Astrocyte (in vitro differentiated cells and primary cell): ENCODE measurements around the gene KCNE1. TPM values are rescaled to one million over a fixed set of nuclear protein-coding genes. Genes with fewer than 3 reads are reported as not detected.

Experiments used
- DNase-seq: peaks from one replicate; pipeline ENCODE4 v3.0.0-alpha.2; 2010; ENCODE audit warnings: low read depth
- FAIRE-seq: peaks from 2 replicates; lab custom pipeline; 2011; peaks lifted over from hg19 to GRCh38; lab: Jason Lieb, UNC
- H2AFZ ChIP-seq: 2 replicates; pipeline ENCODE4 v1.6.0; 2012; ENCODE audit warnings: low read depth, low read length, inconsistent platforms
- H3K27ac ChIP-seq: 2 replicates; pipeline ENCODE4 v1.5.1; 2011; ENCODE audit warnings: low read depth, low read length, inconsistent platforms
- H3K27me3 ChIP-seq: 2 replicates; pipeline ENCODE4 v1.6.0; 2011; ENCODE audit warnings: low read length, inconsistent platforms; ENCODE audit not compliant: insufficient read depth
- H3K36me3 ChIP-seq: 2 replicates; pipeline ENCODE4 v1.5.1; 2011; ENCODE audit warnings: low read length, inconsistent platforms; ENCODE audit not compliant: insufficient read depth
- H3K4me1 ChIP-seq: 2 replicates; pipeline ENCODE4 v1.5.1; 2011; ENCODE audit warnings: low read length, inconsistent platforms; ENCODE audit not compliant: insufficient read depth
- H3K4me2 ChIP-seq: 2 replicates; pipeline ENCODE4 v1.6.0; 2012; ENCODE audit warnings: low read length, inconsistent platforms
- H3K4me3 ChIP-seq: 2 replicates; pipeline ENCODE4 v1.5.1; 2011; ENCODE audit warnings: low read depth, mild to moderate bottlenecking, low read length, inconsistent platforms; ENCODE audit not compliant: insufficient read depth
- H3K79me2 ChIP-seq: 2 replicates; pipeline ENCODE4 v1.6.0; 2012; ENCODE audit warnings: mild to moderate bottlenecking, low read length, inconsistent platforms; ENCODE audit not compliant: insufficient read depth
- H3K9ac ChIP-seq: 2 replicates; pipeline ENCODE4 v1.6.0; 2012; ENCODE audit warnings: mild to moderate bottlenecking, low read length, inconsistent platforms
- H3K9me3 ChIP-seq: 2 replicates; pipeline ENCODE4 v1.5.1; 2012; ENCODE audit warnings: low read depth, mild to moderate bottlenecking, low read length, inconsistent platforms; ENCODE audit not compliant: insufficient read depth
- H4K20me1 ChIP-seq: 2 replicates; pipeline ENCODE4 v1.6.0; 2012; ENCODE audit warnings: low read length, inconsistent platforms; ENCODE audit not compliant: insufficient read depth
- H3K27ac Mint-ChIP-seq: one replicate; pipeline ENCODE4 v1.8.0; 2021; ENCODE audit warnings: mild to moderate bottlenecking, mixed read lengths; ENCODE audit not compliant: unreplicated experiment
- H3K27me3 Mint-ChIP-seq: one replicate; pipeline ENCODE4 v1.8.0; 2021; ENCODE audit warnings: low read depth, mixed read lengths; ENCODE audit not compliant: unreplicated experiment
- H3K36me3 Mint-ChIP-seq: one replicate; pipeline ENCODE4 v1.8.0; 2021; ENCODE audit warnings: low read depth, mixed read lengths; ENCODE audit not compliant: unreplicated experiment
- H3K4me1 Mint-ChIP-seq: one replicate; pipeline ENCODE4 v1.8.0; 2021; ENCODE audit warnings: low read depth, mixed read lengths; ENCODE audit not compliant: unreplicated experiment
- H3K4me3 Mint-ChIP-seq: one replicate; pipeline ENCODE4 v1.8.0; 2021; ENCODE audit warnings: mild to moderate bottlenecking, moderate library complexity, mixed read lengths; ENCODE audit not compliant: unreplicated experiment
- H3K9me3 Mint-ChIP-seq: one replicate; pipeline ENCODE4 v1.8.0; 2021; ENCODE audit warnings: mild to moderate bottlenecking, mixed read lengths; ENCODE audit not compliant: unreplicated experiment
- CTCF ChIP-seq: IDR thresholded peaks from 2 replicates; pipeline ENCODE4 v1.5.1; 2011; ENCODE audit warnings: low read depth, mild to moderate bottlenecking, inconsistent platforms, low read length, moderate library complexity; ENCODE audit not compliant: insufficient read depth
- EZH2 ChIP-seq: IDR thresholded peaks from 2 replicates; pipeline ENCODE4 v1.6.1; 2012; ENCODE audit warnings: mild to moderate bottlenecking, low read length, inconsistent platforms; ENCODE audit not compliant: insufficient read depth
- total RNA-seq: library from RNA; stranded (reverse); gene quantifications from 2 replicates; pipeline ENCODE4 v1.2.1, GENCODE V29; 2021

Gene KCNE1
- total RNA-seq, 1 donor from 2014 or later: 0.73 TPM

- no peak overlapping the region for H3K27ac ChIP-seq
- no peak overlapping the region for H3K4me3 Mint-ChIP-seq
- H3K27me3 Mint-ChIP-seq: no peaks in the 10 kb centered on the region
- H3K4me1 Mint-ChIP-seq: peaks cover 40% of the 10 kb centered on the region
- no peaks in the 10 kb centered on the region for H3K9me3 ChIP-seq
- no peak overlapping the region for H2AFZ ChIP-seq
- no peak overlapping the region for H3K27ac Mint-ChIP-seq
- H3K4me3 ChIP-seq: no peak overlapping the region
- H4K20me1 ChIP-seq: no peaks in the 10 kb centered on the region
- DNase-seq (no peak), FAIRE-seq (no peak)
- H3K9me3 Mint-ChIP-seq: peaks cover 3% of the 10 kb centered on the region
- peaks cover 19% of the 10 kb centered on the region for H3K4me1 ChIP-seq
- H3K9ac ChIP-seq: no peak overlapping the region
- H3K36me3 ChIP-seq: no peaks in the 10 kb centered on the region
- H3K27me3 ChIP-seq: no peaks in the 10 kb centered on the region
- no peak overlapping the region for H3K4me2 ChIP-seq
- no peaks in the 10 kb centered on the region for H3K79me2 ChIP-seq
- TF ChIP-seq CTCF (no peak), EZH2 (no peak)
- peaks cover 13% of the 10 kb centered on the region for H3K36me3 Mint-ChIP-seq
Measured at GRCh38 chr21:34543017-34543416, 31.0 kb upstream of the KCNE1 start.

- Histone ChIP-seq H2AFZ (no peak overlapping the region), H3K79me2 (no peaks in the 10 kb centered on the region), H3K9ac (no peak overlapping the region), H3K4me2 (no peak overlapping the region), H3K27ac (no peak overlapping the region), H3K27me3 (no peaks in the 10 kb centered on the region), H3K4me1 (peaks cover 29% of the 10 kb centered on the region), H3K36me3 (no peaks in the 10 kb centered on the region), H3K9me3 (no peaks in the 10 kb centered on the region), H4K20me1 (no peaks in the 10 kb centered on the region), H3K4me3 (no peak overlapping the region)
- H3K4me3 Mint-ChIP-seq: no peak overlapping the region
- H3K9me3 Mint-ChIP-seq: peaks cover 3% of the 10 kb centered on the region
- TF ChIP-seq EZH2: no peak
- no peak for TF ChIP-seq CTCF
- no peak overlapping the region for H3K27ac Mint-ChIP-seq
- no peaks in the 10 kb centered on the region for H3K27me3 Mint-ChIP-seq
- FAIRE-seq: no peak
- H3K4me1 Mint-ChIP-seq: peaks cover 41% of the 10 kb centered on the region
- no peak for DNase-seq
- peaks cover 14% of the 10 kb centered on the region for H3K36me3 Mint-ChIP-seq
Measured at GRCh38 chr21:34540206-34540605, 28.2 kb upstream of the KCNE1 start.

- Histone ChIP-seq H4K20me1 (no peaks in the 10 kb centered on the region), H3K4me3 (no peak overlapping the region), H3K36me3 (no peaks in the 10 kb centered on the region), H2AFZ (no peak overlapping the region), H3K9ac (no peak overlapping the region), H3K9me3 (no peaks in the 10 kb centered on the region), H3K4me2 (no peak overlapping the region), H3K79me2 (no peaks in the 10 kb centered on the region), H3K27me3 (no peaks in the 10 kb centered on the region), H3K27ac (peak overlapping the region; percentile 43), H3K4me1 (peaks cover 26% of the 10 kb centered on the region)
- peaks cover 3% of the 10 kb centered on the region for H3K9me3 Mint-ChIP-seq
- no peaks in the 10 kb centered on the region for H3K27me3 Mint-ChIP-seq
- H3K4me3 Mint-ChIP-seq: peak overlapping the region; percentile 29
- H3K4me1 Mint-ChIP-seq: peaks cover 44% of the 10 kb centered on the region
- DNase-seq (no peak), FAIRE-seq (no peak)
- TF ChIP-seq EZH2 (no peak), CTCF (no peak)
- peaks cover 10% of the 10 kb centered on the region for H3K36me3 Mint-ChIP-seq
- peak overlapping the region; percentile 93 for H3K27ac Mint-ChIP-seq
Measured at GRCh38 chr21:34537838-34538237, 25.8 kb upstream of the KCNE1 start.
